Ecto neural progenitor cell (in vitro differentiated cells): Measurements from ENCODE around the gene TRABD2B.
"Not testable (repeated sequence)": the region's sequence is repeated elsewhere in the genome, so short reads cannot be mapped to it uniquely, and the experiment has no call there.

Source experiments
- DNase-seq: peaks from one replicate; pipeline ENCODE4 v3.0.0-alpha.2; 2018; ENCODE audit warnings: low spot score

The TRABD2B gene

GRCh38 chr1:47967864-47968555, 29.2 kb downstream of the TRABD2B start:
- DNase-seq: no peak

DNA sequence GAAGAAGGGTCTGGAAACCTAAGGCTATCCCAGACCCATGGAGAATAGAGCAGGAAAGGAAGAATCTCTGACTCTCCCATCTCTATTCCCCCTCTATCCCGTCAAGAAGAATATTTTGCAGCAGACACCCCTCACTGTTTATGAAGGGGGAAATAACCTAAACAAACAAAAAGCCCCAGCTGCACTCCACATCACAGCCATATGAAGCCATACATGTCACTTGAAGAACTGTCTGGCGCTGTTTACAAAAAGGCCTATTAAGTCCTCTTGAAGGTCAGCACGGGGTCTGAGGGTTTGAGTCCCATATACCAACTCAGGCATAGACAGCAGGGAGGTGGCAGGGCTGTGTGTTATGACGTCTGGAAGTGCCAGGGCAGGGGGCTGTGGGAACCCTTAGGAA, 31.4 kb downstream of the TRABD2B start:
- DNase-seq: no peak

DNA sequence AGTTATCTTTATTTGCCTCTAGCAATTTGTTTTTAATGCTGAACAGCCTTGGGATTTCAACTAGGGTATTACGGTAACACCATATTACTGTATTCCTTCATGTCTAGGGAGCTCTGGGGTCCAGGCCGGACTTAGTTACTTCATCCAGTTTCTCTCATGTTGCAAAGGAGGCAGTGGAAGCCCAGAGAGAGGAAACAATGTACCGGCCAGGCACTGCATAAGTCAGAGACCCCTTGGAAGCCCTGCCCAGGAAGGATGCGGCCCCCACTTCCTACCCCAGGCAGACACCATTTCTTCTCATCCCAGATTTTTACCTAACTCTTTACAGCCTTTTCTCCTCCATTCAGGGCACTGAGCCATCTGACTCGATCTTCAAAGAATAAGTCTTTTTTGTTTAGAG, 32.5 kb downstream of the TRABD2B start:
- no peak for DNase-seq

DNA sequence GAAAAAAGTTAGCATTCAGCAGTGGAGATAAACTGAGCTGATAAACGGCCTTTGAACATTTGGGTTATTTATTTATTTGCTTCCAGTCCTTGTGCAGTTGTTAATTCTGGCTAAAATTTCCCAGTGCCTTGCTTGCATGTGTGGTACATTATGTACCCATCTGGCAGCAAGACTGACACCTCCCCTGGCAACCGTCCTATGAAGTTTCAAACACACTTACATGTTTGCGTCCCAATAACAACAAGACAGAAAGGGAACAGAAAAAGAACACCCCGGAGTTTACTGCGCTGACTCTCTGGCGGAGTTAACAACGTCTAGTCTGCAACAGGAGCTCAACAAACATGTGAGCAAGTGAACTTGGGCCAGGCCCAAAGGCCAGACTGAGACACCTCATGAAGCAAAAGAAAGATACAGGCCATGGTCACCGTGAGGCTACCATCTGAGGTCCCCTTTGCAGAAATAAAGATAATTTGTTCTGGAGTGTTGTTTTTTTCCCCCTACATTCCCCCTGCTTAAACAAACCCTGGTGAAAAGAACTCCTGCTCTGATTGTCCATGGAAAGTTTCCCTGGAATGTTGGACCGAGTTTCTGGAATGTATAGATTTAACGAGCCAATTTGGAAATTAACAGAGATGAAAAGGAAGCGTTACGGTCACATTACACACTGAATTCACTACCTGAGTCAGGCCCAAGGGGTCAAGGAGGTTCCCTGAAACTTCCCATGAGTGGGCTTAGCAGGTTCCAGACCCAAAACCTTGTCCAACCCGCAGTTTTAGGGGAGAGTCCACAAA, 33.4 kb downstream of the TRABD2B start:
- DNase-seq: no peak

DNA sequence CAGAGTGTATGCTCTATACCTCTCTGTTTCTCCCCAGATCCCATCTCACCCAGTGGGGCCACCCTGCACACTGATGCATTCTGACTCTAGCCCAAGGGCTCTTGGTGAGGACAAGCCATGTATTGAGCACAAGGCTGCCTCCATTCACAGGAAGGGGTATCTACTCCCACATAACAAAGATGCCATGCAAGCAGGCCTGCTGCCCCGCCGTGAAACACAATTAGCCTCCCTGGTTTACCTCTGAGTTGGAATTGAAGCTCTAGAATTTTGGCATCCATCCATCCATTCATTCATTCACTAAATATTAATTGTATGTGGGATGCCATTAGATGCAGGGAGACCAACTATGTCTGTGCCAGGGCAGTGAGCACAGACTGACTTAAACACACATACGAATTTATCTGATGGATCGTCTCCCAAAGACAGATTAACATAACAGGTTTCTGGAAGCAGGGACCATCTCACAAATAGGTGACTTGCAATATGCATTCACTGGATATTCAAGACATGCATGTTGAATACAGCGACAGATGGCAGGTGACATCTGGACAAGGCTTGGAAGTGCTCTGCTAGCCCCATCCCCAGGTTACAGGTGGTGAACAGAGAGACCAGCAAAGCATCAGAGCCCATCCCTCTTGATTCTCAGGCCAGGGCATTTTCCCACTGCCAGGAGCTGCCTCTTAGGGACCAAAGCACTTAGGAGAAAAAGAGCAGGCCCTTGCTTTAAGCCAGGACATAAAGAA, 34.3 kb downstream of the TRABD2B start:
- DNase-seq: no peak

DNA sequence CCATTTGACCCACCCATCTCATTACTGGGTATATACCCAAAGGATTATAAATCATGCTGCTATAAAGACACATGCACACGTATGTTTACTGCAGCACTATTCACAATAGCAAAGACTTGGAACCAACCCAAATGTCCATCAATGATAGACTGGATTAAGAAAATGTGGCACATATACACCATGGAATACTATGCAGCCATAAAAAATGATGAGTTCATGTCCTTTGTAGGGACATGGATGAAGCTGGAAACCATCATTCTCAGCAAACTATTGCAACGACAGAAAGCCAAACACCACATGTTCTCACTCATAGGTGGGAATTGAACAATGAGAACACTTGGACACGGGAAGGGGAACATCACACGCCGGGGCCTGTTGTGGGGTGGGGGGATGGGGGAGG, 35.4 kb downstream of the TRABD2B start:
- DNase-seq: not testable (repeated sequence)

DNA sequence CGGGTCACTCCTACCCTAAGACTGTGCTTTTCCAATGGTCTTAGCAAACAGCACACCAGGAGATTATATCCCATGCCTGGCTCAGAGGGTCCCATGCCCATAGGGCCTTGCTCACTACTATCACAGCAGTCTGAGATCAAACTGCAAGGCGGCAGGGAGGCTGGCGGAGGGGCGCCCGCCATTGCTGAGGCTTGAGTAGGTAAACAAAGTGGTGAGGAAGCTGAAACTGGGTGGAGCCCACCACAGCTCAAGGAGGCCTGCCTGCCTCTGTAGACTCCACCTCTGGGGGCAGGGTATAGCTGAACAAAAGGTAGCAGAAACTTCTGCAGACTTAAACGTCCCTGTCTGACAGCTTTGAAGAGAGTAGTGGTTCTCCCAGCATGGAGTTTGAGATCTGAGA, 40.7 kb downstream of the TRABD2B start:
- not testable (repeated sequence) for DNase-seq

GRCh38 chr1:47953661-47954060, 43.5 kb downstream of the TRABD2B start:
- no peak for DNase-seq

- DNase-seq: no peak
Observed at GRCh38 chr1:47951545-47952235, 45.5 kb downstream of the TRABD2B start.

DNA sequence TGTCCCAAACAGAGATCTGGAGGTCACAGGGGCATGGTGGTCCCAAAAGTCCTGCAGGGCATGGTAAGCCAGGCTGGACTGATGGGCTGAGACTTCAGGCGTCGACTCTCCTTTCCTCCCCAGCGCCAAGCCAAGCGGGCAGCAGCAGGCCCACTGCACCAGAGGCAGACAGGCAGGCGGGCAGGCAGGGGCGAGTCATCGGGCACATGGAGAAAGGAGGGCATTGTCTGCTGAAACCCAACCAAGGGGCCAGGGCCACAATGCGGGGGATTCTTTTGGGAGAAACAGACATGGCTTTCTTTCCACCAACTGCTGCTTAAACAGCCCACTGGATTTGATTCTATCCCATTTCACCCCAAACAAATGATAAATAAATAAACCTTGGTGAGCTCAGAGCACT, 46.2 kb downstream of the TRABD2B start:
- DNase-seq: no peak

- no peak for DNase-seq
Observed at GRCh38 chr1:47950471-47950870, 46.7 kb downstream of the TRABD2B start.

DNA sequence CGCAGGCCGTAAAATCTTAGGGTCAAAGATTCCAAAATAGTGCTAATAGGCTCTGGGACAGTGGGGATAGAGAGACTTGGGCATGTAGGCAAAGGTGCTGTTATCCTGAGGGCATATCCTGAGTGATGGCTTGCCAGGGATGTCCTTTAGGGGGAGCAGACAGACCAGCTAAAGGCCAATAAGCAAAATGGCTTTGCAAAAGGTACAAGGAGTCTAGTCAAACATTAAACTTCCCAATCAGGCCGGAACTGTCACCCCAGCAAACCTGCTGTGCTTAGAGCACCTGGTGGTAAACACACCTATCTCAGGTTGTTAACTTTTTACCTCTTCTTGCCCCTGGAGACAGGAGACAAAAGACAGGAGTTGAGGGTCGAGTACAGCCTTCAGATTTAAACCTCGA, 49.1 kb downstream of the TRABD2B start:
- no peak for DNase-seq

GRCh38 chr1:47947531-47947930, 49.7 kb downstream of the TRABD2B start:
- DNase-seq: no peak

- DNase-seq: no peak
Observed at GRCh38 chr1:47944561-47944960, 52.6 kb downstream of the TRABD2B start.

GRCh38 chr1:47942240-47942629, 55.0 kb downstream of the TRABD2B start:
- DNase-seq: no peak

DNA sequence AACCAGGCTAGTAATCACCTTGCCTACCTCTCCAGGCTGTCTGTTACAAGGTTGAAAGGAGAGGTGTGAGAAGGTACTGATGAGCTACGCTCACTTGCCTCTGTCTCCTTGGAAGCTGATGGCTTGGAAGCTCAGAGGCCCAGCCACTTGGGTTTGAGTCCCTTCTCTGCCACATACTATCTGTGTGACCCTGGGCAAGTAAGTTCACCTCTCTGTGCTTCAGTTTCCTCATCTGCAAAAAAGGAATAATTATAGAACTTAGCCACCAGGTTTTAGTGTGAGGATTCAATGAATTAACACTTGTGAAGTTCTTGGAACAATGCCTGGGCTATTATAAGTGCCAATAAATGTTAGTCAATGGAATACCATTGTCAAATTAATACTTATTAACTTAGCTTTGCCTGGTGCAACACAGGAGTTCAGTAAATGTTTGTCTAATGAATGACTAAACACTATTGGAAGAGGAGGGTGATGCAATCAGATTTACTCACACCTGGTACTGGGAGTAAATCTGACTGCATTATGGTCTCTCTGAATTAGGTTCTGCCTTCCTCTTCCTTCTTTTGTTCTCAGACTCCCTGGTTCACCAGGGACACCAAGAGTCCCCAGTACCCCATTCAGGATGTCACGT, 55.5 kb downstream of the TRABD2B start:
- no peak for DNase-seq

DNA sequence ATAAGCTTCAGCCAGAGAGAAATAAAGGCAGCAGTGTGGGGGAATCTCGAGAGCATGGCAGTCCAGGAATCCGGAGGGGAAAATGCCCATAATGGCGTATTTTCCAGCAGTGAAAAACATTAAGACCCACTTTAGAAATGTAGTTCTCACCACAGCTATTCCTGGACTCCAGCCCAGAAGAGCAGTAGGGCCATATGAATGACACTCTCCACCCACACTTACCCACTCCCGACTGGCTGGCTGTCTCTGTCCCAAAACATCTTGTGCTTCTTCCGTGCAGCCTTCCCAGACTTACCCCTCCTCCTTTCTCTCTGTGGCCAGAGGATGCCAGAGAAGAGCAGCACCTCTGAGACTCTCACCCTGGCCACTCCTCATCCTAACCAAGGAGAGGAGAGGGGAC, 56.4 kb downstream of the TRABD2B start:
- DNase-seq: no peak

GRCh38 chr1:47940326-47940725, 56.9 kb downstream of the TRABD2B start:
- DNase-seq: no peak

DNA sequence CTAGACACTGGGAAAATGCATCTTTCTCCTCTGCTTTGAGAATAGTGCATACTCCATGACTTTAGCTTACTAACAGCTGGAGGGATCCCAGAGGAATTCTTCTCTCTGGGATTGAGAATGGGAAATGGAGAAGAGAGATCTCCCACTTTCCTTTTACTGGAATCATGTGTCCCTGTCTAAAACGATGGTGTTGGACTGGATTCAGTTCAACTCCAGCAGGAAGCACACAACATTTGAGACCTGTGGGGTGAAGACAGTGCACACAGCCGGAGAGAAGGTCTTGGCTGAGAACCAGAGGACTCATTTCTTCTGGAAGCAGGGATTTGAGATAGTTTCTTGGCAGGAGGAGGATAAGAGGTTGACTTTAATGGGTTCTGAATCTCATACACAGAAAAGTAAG, 58.7 kb downstream of the TRABD2B start:
- DNase-seq: no peak

- DNase-seq: no peak
Observed at GRCh38 chr1:47937586-47938254, 59.5 kb downstream of the TRABD2B start.

DNA sequence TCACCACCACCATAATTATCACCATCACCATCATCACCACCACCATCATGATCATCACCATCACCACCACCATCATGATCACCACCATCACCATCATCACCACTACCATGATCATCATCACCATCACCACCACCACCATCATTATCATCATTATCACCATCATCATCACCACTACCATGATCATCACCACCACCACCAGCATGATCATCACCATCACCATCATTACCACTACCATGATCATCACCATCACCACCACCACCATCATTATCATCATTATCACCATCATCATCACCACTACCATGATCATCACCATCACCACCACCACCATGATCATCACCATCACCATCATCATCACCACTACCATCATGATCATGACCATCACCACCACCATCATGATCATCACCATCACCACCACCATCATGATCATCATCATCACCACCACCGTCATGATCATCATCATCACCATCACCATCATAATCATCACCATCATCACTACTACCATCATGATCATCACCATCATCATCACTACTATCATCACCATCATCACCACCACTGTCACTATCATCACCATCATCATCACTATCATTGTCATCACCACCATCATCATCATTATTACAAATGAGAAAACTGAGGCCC, 60.2 kb downstream of the TRABD2B start:
- no peak for DNase-seq
